ENCODE data around the gene ANKRD13D.

DNA sequence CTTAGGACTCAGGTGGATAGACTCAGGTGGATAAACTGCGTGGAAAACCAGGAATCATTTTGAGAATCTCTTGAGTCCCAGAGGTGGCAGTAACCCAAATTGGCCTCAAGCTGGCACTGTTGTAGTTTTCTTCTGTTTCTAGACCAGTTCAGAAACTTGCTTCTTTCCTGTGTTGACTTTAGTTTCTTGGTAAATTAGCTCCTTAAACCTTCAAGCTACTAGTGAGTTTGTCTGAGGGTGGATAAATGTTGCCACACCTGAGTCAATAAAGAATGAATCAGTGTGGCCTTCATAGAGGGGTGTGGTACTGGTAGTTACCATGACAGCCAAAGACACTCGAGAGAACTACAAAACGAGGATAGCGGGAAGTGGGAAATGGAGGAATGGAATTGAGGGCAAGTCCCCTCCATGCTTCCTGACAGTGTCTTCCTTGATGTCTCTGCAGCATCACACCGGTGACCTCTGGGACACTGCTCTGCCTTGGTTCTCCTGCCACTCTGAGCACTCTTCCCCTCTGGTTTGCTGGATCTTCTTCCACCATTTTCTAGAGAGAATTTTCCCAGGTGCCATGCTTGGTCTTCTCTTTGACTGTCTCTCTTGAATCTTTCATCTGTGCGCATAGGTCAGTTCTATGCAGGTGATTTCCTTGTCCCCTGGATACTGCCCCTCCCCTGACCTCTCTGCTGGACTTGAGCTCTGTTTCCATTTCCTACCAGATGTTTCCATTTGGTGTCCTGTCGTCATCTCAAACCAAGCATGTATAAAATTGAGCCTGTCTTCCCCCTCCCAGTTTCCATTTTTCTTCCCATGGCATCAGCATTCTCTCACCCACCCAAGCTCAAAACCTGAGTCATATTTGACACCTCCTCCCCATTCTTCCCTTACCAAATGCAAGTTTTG is 57.1 kb downstream of the ANKRD13D start:
- TF ChIP-seq POLR2AphosphoS5 (IDR thresholded peaks at IDR 0.05; ENCODE audit: low read depth, low read length): no peak
- TF ChIP-seq POLR2A (IDR thresholded peaks at IDR 0.05; ENCODE audit: low read depth, low read length): no peak
- no peak for TF ChIP-seq TAF1 (IDR thresholded peaks at IDR 0.05; ENCODE audit: low read depth, low read length)

Data from GM12891 (cell line).